Left cardiac atrium (tissue), 4 donors: ENCODE measurements around the gene MEAF6. TPM values are rescaled to one million over a fixed set of nuclear protein-coding genes. Genes with fewer than 3 reads are reported as not detected.

Experiments
- ATAC-seq, 2 donors: fragments of 200-7000 bp; cut with Tn5 transposase; one replicate each; pipeline ENCODE4 v1.9.1; 2020; ENCODE audit warnings: mild to moderate bottlenecking in 2 of 2, moderate library complexity in 2 of 2
- DNase-seq: peaks from one replicate; pipeline ENCODE4 v3.0.0-alpha.2; 2020
- intact Hi-C, 2 donors: fragments of 100-400 bp; cut with DNase I; formaldehyde crosslinking; loops; one replicate each; pipeline versions ENCODE4 v1.14.1 to v1.15.1; 2022 to 2023
- microRNA-seq, 2 donors: library from miRNA; unstranded; fragments of <30 nt; microRNA quantifications; one replicate each; pipeline ENCODE4 v1.2.0, GENCODE V29; 2020
- total RNA-seq, 2 donors: library from RNA; stranded (reverse); fragmentation: NEBNext Ultra II Directional; extraction: Animal tissue kit (Norgen Biotek cat#: 25700); gene quantifications; one replicate each; pipeline ENCODE4 v1.2.1, GENCODE V29; 2021
- donor health status: DM: no; HTN: yes; CAD: no.
- donor health status: DM: no; HTN: yes; CAD: no; lungs with severe emphysema.
- donor health status: DM: yes; HTN: yes; CAD: no.
- donor health status: Dilated cardiomyopathy.

MEAF6 gene
- total RNA-seq, 2 donors from 2014 or later = 34.6 to 36.4 TPM

GRCh38 chr1:37455516-37455915 lies 59.0 kb downstream of the MEAF6 start:
- ATAC-seq = no peak
- intact Hi-C loops = loop anchor here (2.0 to 10.0 kb wide), 2 partner anchors 31 to 229 kb away; no protein-coding TSS in a partner anchor
- DNase-seq = no peak

- no peak for ATAC-seq
- intact Hi-C loops = loop anchor here (2.0 to 10.0 kb wide), 3 partner anchors 33 to 231 kb away; no protein-coding TSS in a partner anchor
- DNase-seq = no peak
These were observed 60.9 kb downstream of the MEAF6 start for GRCh38 chr1:37453647-37454046.

- no peak for DNase-seq
- intact Hi-C loops = loop anchor here (5.0 to 10.0 kb wide), 2 partner anchors 230 to 232 kb away; no protein-coding TSS in a partner anchor
- no peak for ATAC-seq
These were observed 62.1 kb downstream of the MEAF6 start for GRCh38 chr1:37452416-37452815.

- no peak for DNase-seq
- ATAC-seq = no peak
- intact Hi-C loops = loop anchor here (5.0 to 10.0 kb wide), 2 partner anchors 232 to 235 kb away; no protein-coding TSS in a partner anchor
These were observed 64.6 kb downstream of the MEAF6 start for GRCh38 chr1:37449936-37450335.

GRCh38 chr1:37448691-37449417 lies 65.7 kb downstream of the MEAF6 start:
- intact Hi-C loops = no loop called here
- DNase-seq (no peak), ATAC-seq (no peak)

- DNase-seq (no peak), ATAC-seq (no peak)
- intact Hi-C loops = no loop called here
These were observed 66.4 kb downstream of the MEAF6 start for GRCh38 chr1:37448185-37448584.

- DNase-seq (no peak), ATAC-seq (no peak)
- intact Hi-C loops = no loop called here
These were observed 67.7 kb downstream of the MEAF6 start for GRCh38 chr1:37446874-37447273.

GRCh38 chr1:37442644-37443043 lies 71.9 kb downstream of the MEAF6 start:
- ATAC-seq (no peak), DNase-seq (no peak)
- intact Hi-C loops = no loop called here

Small RNA genes lying within 50 kb of the gene (microRNA-seq; reads per million reads assigned to microRNA genes)
- gene MIR5581 (0 to 1.4 reads per million in 2 donors), gene MIR6732 (0 reads per million in 2 donors)

Other genes starting within 250 kb of the MEAF6 start
- gene ZC3H12A, start 40.2 kb downstream of the MEAF6 start, total RNA-seq = 10 to 100 TPM in 1 of 2 donors, 1 to 10 TPM in 1; 6.4 to 13.7 TPM
- 10 to 100 TPM in 1 of 2 donors, 1 to 10 TPM in 1; 9.9 to 10.2 TPM for gene SNIP1, start 39.5 kb upstream of the MEAF6 start, total RNA-seq
- 1 to 10 TPM; 6.2 to 6.3 TPM for gene DNALI1, start 42.2 kb upstream of the MEAF6 start, total RNA-seq
- 10 to 100 TPM; 21.1 to 34.0 TPM for gene GNL2, start 81.2 kb upstream of the MEAF6 start, total RNA-seq
- 1 to 10 TPM in 1 of 2 donors, under 1 TPM in 1; 0.68 to 1.4 TPM for gene RSPO1, start 120.1 kb upstream of the MEAF6 start, total RNA-seq
- gene CDCA8, start 177.8 kb upstream of the MEAF6 start, total RNA-seq = under 1 TPM; 0.24 to 0.88 TPM